OCI-LY3 (cell line): Measurements from ENCODE around the gene NR2F2.

Source experiments
- H2AFZ ChIP-seq: fragments of 200-600, 300-600 bp; shearing (Covaris generic); 2 replicates; pipeline ENCODE4 v1.6.0; 2014; ENCODE audit warnings: antibody characterized with exemption, low read depth, low read length
- H3K27ac ChIP-seq: fragments of 200-600, 300-600 bp; sonication (generic); 2 replicates; pipeline ENCODE4 v1.5.1; 2014; ENCODE audit warnings: mild to moderate bottlenecking, low read length, moderate library complexity, mixed read lengths
- H3K27me3 ChIP-seq: fragments of 200-600, 300-600 bp; sonication (generic); 2 replicates; pipeline ENCODE4 v1.6.1; 2014; ENCODE audit warnings: low read depth, low read length, mixed read lengths
- H3K36me3 ChIP-seq: fragments of 200-600, 300-600 bp; sonication (generic); replicated peaks from 2 replicates; pipeline ENCODE3; 2014; ENCODE audit warnings: low read depth, low read length, mixed read lengths
- H3K4me1 ChIP-seq: fragments of 300-600, 200-600 bp; sonication (generic); 2 replicates; pipeline ENCODE4 v1.6.1; 2014; ENCODE audit warnings: low read length, mixed read lengths
- H3K4me2 ChIP-seq: fragments of 200-600, 300-600 bp; sonication (generic); 2 replicates; pipeline ENCODE4 v1.6.1; 2014; ENCODE audit warnings: low read length, mixed read lengths
- H3K4me3 ChIP-seq: fragments of 300-600, 200-600 bp; sonication (generic); 2 replicates; pipeline ENCODE4 v1.5.1; 2014; ENCODE audit warnings: antibody characterized with exemption, mild to moderate bottlenecking, low read length, moderate library complexity
- H3K79me2 ChIP-seq: fragments of 300-600, 200-600 bp; shearing (Covaris generic); 2 replicates; pipeline ENCODE4 v1.6.1; 2014; ENCODE audit warnings: mild to moderate bottlenecking, low read length, mixed read lengths
- H3K9ac ChIP-seq: fragments of 300-600, 200-600 bp; shearing (Covaris generic); 2 replicates; pipeline ENCODE4 v1.6.0; 2014; ENCODE audit warnings: mild to moderate bottlenecking, low read length, moderate library complexity
- H3K9me3 ChIP-seq: fragments of 200-600, 300-600 bp; shearing (Covaris generic); 2 replicates; pipeline ENCODE4 v1.6.1; 2014; ENCODE audit warnings: low read length, mixed read lengths; ENCODE audit not compliant: insufficient read depth
- H4K20me1 ChIP-seq: fragments of 200-600, 300-600 bp; sonication (generic); 2 replicates; pipeline ENCODE4 v1.6.1; 2016; ENCODE audit warnings: low read length, mixed read lengths; ENCODE audit not compliant: insufficient read depth
- CTCF ChIP-seq: fragments of 200-600, 300-600 bp; sonication (generic); IDR thresholded peaks from 2 replicates; pipeline ENCODE4 v1.5.1; 2014; ENCODE audit warnings: antibody characterized with exemption, low read length, low read depth
- EZH2phosphoT487 ChIP-seq: fragments of 200-600 bp; shearing (Covaris generic); IDR thresholded peaks from 2 replicates; pipeline ENCODE4 v1.6.1; 2018; ENCODE audit warnings: antibody characterized with exemption, mixed run types, low read depth

The NR2F2 gene

DNA sequence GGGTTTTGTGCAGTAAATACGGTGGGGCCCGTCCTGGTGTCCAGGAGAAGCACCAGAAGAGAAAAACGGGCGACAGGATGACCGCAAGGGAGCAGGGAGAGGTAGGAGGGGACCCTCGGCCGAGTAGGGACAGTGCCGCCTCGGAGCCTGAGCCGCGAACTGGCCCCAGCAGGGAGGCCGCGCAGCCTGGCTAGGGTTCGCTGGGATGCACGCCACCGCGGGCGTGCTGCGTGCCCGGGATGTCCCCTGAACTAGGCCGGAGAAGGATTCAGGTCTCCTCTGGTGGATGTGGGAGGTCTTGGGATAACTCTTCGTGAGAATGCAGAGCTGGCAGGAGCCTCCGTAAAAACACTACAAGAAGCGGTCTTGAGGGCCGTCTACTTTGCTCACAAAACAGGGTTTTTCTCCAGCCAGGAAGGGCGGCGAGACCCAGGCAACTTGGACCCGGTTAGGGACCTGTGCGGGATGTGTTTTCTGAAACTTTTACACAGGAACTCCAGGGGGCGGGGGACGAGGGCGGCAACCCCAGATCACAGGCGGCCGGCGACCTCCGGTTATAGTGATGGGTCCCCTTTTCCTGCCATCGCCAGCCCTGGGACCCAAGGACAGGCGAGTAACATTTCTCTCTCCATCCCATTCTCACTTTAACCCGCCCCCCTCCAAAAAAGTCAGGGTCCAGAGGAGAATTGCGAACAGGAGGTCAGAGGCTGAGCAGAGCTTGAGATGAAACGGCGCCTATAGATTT, 35.5 kb downstream of the NR2F2 start:
- Histone ChIP-seq H3K36me3 (no peaks in the 10 kb centered on the region), H3K9me3 (no peaks in the 10 kb centered on the region), H3K4me1 (no peaks in the 10 kb centered on the region), H3K27me3 (no peaks in the 10 kb centered on the region), H3K4me2 (no peak overlapping the region), H3K79me2 (no peaks in the 10 kb centered on the region), H4K20me1 (no peaks in the 10 kb centered on the region), H3K27ac (no peak overlapping the region), H3K9ac (no peak overlapping the region), H3K4me3 (no peak overlapping the region), H2AFZ (no peak overlapping the region)
- TF ChIP-seq CTCF (no peak), EZH2phosphoT487 (no peak)

DNA sequence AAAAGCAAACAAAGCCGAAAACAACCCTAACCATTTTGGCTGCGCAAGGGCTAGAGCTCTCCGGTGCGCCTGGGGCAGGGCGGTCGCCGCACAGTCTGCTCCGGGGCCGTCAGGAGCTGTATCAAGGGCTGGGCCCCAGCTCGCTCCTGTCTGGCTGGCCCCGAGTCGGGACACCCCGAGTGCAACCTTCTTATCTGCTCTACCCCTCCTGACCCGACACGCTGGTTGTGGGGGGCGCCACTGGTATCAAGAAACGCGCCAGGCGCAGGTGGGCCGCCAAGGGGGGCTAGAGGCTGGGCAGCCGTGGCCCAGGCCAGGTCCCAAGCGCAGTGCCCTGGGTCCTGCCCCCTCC, 36.0 kb downstream of the NR2F2 start:
- no peak overlapping the region for H3K4me2 ChIP-seq
- no peaks in the 10 kb centered on the region for H4K20me1 ChIP-seq
- no peak overlapping the region for H3K27ac ChIP-seq
- no peaks in the 10 kb centered on the region for H3K79me2 ChIP-seq
- H3K9ac ChIP-seq = no peak overlapping the region
- H3K36me3 ChIP-seq = no peaks in the 10 kb centered on the region
- H3K4me1 ChIP-seq = no peaks in the 10 kb centered on the region
- no peaks in the 10 kb centered on the region for H3K9me3 ChIP-seq
- no peak overlapping the region for H2AFZ ChIP-seq
- no peak for TF ChIP-seq EZH2phosphoT487
- TF ChIP-seq CTCF = no peak
- no peak overlapping the region for H3K4me3 ChIP-seq
- no peaks in the 10 kb centered on the region for H3K27me3 ChIP-seq

DNA sequence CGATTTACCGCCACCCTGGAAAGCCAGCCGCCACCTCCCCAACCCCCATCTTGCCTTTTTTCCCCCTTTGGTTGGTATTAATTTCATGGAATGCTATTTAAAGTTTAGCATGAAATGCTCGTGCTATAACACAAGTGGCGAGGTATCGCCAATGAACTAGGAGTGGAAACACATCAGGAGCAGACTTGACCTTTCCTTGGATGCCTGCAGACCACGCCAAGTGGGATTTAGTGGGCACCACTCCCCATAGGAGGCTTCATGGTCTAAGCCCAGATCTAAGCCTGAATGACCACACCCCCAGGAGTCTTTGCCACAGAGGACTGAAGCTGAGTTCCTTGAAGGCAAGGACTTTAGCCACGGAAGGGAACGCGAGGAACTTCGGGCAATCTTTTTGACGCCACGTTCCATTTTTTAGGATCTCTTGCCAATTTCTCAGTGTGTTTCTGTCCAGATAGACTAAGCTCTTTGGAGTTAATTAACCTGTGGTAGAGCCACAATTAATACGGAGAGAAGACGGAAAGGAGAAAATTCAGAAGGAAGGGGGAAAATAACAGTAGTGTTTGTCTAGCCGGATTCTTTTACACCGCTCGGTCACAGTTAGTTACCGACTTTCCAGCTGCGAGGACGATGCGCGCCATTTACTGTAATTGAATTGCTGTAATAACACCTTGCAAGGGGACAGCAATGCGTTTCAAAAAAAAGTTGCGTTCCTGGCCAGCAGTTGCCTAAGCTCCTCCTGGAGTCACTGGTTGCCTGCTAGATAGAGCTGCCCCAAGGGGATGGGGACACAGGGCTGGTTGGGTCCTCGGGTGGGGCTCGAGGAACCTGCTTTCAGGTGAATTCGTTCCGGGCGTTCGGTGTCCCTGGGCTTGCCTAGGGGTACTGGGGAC, 37.1 kb downstream of the NR2F2 start:
- no peaks in the 10 kb centered on the region for H3K79me2 ChIP-seq
- H4K20me1 ChIP-seq = no peaks in the 10 kb centered on the region
- no peak overlapping the region for H3K4me2 ChIP-seq
- no peaks in the 10 kb centered on the region for H3K36me3 ChIP-seq
- TF ChIP-seq CTCF (no peak), EZH2phosphoT487 (no peak)
- H3K4me1 ChIP-seq = no peaks in the 10 kb centered on the region
- H3K4me3 ChIP-seq = no peak overlapping the region
- H3K27me3 ChIP-seq = no peaks in the 10 kb centered on the region
- no peak overlapping the region for H3K27ac ChIP-seq
- H3K9me3 ChIP-seq = no peaks in the 10 kb centered on the region
- no peak overlapping the region for H2AFZ ChIP-seq
- H3K9ac ChIP-seq = no peak overlapping the region

- TF ChIP-seq CTCF (no peak), EZH2phosphoT487 (no peak)
- no peak overlapping the region for H3K4me3 ChIP-seq
- no peaks in the 10 kb centered on the region for H3K4me1 ChIP-seq
- no peaks in the 10 kb centered on the region for H3K36me3 ChIP-seq
- no peaks in the 10 kb centered on the region for H4K20me1 ChIP-seq
- no peak overlapping the region for H3K4me2 ChIP-seq
- no peaks in the 10 kb centered on the region for H3K79me2 ChIP-seq
- no peaks in the 10 kb centered on the region for H3K9me3 ChIP-seq
- no peak overlapping the region for H3K9ac ChIP-seq
- H3K27me3 ChIP-seq = no peaks in the 10 kb centered on the region
- no peak overlapping the region for H2AFZ ChIP-seq
- H3K27ac ChIP-seq = no peak overlapping the region
These were observed 38.9 kb downstream of the NR2F2 start for GRCh38 chr15:96369351-96369750.
